ENCODE results near the gene HMOX2.

Gene HMOX2

DNA sequence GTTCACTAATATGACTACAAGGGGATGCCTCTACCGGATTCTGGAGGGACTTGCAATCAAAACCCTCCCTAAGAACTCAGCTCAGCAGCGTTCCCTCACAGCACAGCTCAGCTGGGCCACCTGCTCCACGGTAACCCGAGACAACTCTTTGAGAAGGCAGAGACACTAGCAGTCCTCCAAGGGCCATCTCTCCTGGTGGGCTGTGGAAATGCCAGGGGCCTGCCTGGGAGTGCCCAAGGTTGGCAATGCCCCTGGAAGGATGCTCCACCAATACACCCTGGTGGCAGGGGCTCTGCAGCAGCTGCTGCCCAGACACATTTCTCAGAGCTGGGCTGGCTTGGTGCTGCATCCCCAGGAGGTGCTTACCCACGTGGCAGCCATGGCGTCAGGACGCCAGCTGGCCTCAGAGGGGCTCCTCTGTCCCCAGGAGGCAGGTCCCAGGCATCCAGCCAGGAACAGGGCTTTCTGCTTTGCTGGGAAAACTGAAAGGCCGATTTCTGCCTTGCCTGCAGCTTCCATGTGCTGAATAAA lies 45.9 kb downstream of the HMOX2 start:
- TF ChIP-seq, protein P1, sequence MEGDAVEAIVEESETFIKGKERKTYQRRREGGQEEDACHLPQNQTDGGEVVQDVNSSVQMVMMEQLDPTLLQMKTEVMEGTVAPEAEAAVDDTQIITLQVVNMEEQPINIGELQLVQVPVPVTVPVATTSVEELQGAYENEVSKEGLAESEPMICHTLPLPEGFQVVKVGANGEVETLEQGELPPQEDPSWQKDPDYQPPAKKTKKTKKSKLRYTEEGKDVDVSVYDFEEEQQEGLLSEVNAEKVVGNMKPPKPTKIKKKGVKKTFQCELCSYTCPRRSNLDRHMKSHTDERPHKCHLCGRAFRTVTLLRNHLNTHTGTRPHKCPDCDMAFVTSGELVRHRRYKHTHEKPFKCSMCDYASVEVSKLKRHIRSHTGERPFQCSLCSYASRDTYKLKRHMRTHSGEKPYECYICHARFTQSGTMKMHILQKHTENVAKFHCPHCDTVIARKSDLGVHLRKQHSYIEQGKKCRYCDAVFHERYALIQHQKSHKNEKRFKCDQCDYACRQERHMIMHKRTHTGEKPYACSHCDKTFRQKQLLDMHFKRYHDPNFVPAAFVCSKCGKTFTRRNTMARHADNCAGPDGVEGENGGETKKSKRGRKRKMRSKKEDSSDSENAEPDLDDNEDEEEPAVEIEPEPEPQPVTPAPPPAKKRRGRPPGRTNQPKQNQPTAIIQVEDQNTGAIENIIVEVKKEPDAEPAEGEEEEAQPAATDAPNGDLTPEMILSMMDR (IDR thresholded peaks at IDR 0.05; ENCODE audit: low read depth, low read length) = 0 out of 2 replicates have a peak, but pooled peaks have one; percentile 3
- Histone ChIP-seq H3K27me3 (ENCODE audit: insufficient read depth, low read depth, severe bottlenecking) (no peaks in the 10 kb centered on the region), H3K9me3 (ENCODE audit: severe bottlenecking) (no peaks in the 10 kb centered on the region), H3K27ac (peak overlapping the region; percentile 91), H3K36me3 (no peaks in the 10 kb centered on the region; the same call in 1 of the 2 replicates), H3K4me3 (ENCODE audit: low read depth, low read length) (no peak overlapping the region)
- DNase-seq = peak; percentile 81

DNA sequence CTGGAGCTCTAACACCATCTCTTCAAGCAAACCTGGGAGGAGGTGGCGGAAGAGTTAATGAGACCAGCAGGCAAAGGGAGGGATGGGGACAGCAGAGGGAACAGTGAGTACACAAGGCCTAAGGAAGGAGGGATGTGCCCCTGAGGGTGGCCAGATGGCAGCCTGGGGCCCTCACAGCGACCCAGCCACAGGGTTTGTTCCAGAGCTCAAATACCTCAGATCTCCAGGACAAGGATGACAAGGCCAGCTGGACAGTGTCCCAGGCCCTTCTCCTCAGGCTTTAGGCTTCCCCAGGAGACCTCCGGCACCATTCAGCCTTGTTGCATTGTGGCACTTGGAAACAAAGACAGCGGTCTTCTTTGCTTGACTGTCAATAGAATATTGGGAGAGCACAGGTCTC lies 47.5 kb downstream of the HMOX2 start:
- Histone ChIP-seq H3K9me3 (ENCODE audit: severe bottlenecking) (no peaks in the 10 kb centered on the region), H3K27ac (peak overlapping the region; percentile 91), H3K27me3 (ENCODE audit: insufficient read depth, low read depth, severe bottlenecking) (no peaks in the 10 kb centered on the region), H3K36me3 (no peaks in the 10 kb centered on the region; the same call in 1 of the 2 replicates), H3K4me3 (ENCODE audit: low read depth, low read length) (no peak overlapping the region)
- TF ChIP-seq, protein P1 (IDR thresholded peaks at IDR 0.05; ENCODE audit: low read depth, low read length) = no peak
- peak; percentile 46 for DNase-seq

DNA sequence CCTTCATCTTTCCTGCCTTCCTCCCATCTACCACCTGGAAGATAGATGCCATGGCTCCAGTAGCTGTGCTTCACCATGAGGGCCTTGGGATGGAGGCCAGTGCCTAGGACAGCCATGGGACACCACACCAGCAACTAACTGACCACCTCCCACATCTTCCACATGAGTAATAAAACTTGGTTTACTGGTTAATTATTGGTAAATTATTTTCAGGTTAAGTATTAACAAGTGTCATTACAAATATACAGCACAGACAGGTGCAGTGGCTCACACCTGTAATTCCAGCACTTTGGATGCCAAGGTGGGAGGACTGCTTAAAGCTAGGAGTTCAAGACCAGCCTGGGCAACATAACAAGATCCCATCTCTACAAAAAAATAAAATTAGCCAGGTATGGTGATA lies 48.4 kb downstream of the HMOX2 start:
- Histone ChIP-seq H3K4me3 (ENCODE audit: low read depth, low read length) (no peak overlapping the region), H3K27me3 (ENCODE audit: insufficient read depth, low read depth, severe bottlenecking) (no peaks in the 10 kb centered on the region), H3K36me3 (no peaks in the 10 kb centered on the region; the same call in 1 of the 2 replicates), H3K9me3 (ENCODE audit: severe bottlenecking) (no peaks in the 10 kb centered on the region), H3K27ac (peak overlapping the region; percentile 91)
- TF ChIP-seq, protein P1 (IDR thresholded peaks at IDR 0.05; ENCODE audit: low read depth, low read length) = no peak
- DNase-seq = no peak

GRCh38 chr16:4525069-4525468 lies 48.9 kb downstream of the HMOX2 start:
- Histone ChIP-seq H3K4me3 (ENCODE audit: low read depth, low read length) (no peak overlapping the region), H3K27me3 (ENCODE audit: insufficient read depth, low read depth, severe bottlenecking) (no peaks in the 10 kb centered on the region), H3K36me3 (no peaks in the 10 kb centered on the region; the same call in none of the 2 replicates), H3K9me3 (ENCODE audit: severe bottlenecking) (no peaks in the 10 kb centered on the region), H3K27ac (peak overlapping the region; percentile 91; the same call in 1 of the 2 replicates)
- TF ChIP-seq, protein P1 (IDR thresholded peaks at IDR 0.05; ENCODE audit: low read depth, low read length) = no peak
- DNase-seq = no peak

GRCh38 chr16:4525634-4526277 lies 49.6 kb downstream of the HMOX2 start:
- Histone ChIP-seq H3K27ac (no peak overlapping the region), H3K9me3 (ENCODE audit: severe bottlenecking) (no peaks in the 10 kb centered on the region), H3K27me3 (ENCODE audit: insufficient read depth, low read depth, severe bottlenecking) (no peaks in the 10 kb centered on the region), H3K4me3 (ENCODE audit: low read depth, low read length) (no peak overlapping the region), H3K36me3 (no peaks in the 10 kb centered on the region; the same call in none of the 2 replicates)
- TF ChIP-seq, protein P1 (IDR thresholded peaks at IDR 0.05; ENCODE audit: low read depth, low read length) = no peak
- no peak for DNase-seq
